Right kidney (tissue), 1 donor: ENCODE data around the gene GLRX3.

Experiments used
- DNase-seq: peaks from one replicate; pipeline ENCODE4 v3.0.0-alpha.2; 2016

The GLRX3 gene

DNA sequence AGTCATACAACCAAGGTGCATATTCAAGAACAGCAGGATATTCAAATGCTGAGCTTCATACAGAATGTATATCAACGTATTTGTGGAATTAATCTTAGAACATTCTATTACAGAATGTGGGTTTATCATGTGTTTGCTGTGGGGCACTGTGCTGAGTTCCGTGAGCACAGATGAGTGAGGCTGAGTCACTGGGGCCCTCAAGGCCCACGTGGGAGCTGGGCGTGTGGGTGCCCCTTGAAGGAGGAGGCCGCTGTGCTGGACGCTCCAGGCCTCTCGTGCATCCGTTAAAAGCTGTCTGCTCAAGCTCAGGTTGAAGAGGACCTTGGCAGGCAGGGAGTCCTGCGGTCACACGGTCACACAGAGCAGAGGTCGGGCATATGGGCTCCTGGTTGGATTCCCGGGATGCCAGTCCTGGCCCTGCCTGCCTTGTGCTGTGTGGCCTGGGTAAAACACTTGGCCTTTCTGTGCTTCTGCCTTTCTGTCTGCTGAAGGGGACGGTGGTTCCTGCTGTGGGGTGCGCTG lies 70.1 kb downstream of the GLRX3 start:
- DNase-seq: no peak

DNA sequence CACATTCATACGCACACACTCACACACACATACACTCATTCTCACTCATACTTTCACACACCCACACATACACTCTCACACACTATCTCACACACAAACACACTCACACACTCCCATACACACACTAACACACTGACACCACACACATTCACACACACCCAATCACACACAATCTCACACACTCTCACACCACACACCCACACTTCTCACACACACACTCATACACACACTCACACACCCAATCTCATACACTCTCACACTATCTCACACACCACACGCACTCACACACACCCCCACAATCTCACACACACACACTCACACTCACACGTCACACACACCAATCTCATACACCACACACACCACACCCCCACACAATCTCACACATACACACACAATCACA lies 71.0 kb downstream of the GLRX3 start:
- DNase-seq: no peak

DNA sequence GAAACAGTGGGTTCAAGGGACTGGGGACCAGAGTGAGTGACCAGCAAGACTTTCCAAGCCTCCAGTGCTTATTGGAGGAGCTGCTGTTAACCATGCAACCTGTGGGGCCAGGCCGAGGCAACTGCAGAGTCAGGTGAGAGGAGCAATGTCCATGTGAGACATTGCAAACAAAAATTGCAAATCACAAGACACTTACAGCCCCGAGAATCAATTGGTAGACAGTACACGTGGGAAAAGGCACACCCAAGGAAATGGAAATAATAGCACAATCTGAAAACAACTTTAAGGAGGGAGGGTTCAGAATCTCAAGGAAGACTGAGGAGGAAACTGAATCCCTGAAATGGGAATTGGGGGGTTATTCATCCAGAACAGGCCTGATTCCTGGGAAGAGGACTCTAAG lies 72.6 kb downstream of the GLRX3 start:
- DNase-seq: no peak

DNA sequence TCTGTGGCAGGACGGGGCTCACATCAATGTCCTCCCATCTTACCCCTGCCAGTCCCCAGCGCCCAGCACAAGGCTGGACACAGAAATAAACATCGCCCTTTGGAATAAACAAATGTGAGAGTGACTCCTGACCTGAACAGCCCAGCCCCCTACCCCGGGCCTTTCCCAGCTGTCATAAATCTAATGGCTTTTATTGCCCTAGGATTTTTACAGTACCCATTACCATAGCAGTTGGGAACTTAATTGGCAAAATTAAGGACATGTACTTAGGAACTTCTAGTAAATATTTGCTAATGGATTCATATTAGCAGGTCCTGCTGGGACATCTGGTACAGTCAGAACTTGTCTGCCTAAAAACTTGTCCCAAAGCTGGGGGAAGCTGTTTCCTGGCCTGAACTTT lies 76.6 kb downstream of the GLRX3 start:
- DNase-seq: no peak

DNA sequence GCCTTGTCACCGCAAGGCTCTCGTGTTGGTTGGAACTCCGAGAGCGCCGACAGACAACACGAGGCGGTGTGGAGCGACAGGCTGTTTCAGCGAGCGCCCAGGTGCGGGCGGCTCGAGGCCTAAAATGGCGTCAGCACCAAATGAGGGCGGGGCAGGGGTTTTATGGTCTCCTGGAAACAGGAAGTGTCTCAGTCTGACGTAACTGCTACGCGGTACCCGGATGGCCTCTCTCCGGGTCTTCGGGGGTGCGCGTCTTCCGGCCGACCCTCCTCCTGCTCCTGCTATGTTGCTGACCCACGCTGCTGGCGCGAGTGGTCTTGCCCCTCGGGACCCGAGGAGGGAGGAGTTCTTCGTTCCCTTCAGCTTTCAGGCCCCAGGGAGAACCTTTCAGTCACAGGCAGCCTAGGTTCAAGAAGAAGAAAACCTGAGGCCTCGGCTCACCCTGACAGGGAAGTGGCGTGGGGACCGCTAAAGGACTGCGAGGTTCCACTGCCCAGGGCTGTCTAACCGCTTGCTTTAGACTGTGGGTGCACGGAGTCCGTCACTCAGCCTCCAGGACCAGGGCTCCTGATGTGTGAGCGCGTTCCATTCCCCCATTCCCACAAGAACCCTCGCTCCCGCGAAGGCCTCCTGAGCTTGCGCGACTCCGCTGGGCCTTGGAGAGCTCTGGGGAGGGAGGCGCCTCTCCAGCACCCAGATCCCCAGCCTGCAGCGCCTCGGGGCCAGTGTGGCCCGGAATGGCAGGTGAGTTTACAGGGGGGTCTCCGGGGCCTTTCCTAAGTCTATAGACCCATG lies 77.3 kb downstream of the GLRX3 start:
- DNase-seq: no peak

DNA sequence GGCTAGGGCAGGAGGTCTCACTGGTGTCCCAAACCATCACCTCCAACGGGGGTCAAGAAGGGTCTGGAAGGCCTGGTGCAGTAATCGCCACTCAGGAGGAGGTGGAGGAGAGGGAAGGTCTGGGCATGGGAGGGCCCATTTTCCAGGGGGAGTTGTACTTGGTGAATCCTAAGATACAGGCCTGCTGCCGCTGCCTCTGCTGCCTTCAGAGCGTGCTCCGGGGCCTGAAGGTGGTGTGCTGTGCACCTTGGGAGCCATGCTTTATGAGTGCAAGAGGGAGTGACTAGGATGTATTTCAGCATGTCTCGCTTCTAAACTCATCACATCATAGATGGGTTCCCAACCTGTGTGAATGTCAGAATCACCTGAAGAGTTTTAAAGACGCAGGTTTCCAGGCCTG lies 78.2 kb downstream of the GLRX3 start:
- no peak for DNase-seq

DNA sequence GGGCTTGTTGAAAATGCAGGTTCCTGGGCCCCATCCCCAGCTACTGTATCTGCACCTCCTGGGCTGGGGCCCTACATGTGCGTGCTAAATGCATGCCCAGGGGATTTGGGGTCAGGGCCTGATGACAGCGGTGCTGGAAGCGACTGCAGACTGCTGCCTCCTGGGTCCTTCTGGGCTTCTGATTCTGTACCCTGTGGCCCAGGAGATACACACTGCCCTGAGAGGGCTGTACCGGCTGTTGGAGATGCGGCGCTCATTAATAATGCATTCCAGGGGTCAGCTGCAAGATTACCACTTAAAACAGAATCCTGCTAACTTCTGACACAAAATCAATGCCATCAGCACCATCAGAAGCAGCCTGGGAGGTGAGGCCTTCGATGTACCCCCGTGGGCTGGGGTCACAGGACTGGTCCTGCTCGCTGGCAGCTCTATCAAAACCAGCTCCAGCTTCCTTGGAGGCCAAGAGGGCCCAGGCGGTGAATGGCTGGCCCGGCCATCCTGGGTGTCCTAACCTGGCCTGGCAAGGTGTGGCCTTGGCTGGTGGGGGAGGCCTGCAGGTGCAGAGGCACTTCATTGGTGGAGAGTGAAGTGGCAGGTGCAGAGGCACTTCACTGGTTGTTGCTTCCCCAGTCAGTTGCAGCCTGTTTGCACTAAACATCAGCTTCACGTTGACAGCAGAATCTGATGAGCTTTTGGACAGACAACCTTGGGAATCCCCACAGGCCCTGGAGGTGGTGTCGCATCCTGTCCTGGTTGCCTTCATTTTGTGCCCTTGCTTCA lies 79.2 kb downstream of the GLRX3 start:
- no peak for DNase-seq

DNA sequence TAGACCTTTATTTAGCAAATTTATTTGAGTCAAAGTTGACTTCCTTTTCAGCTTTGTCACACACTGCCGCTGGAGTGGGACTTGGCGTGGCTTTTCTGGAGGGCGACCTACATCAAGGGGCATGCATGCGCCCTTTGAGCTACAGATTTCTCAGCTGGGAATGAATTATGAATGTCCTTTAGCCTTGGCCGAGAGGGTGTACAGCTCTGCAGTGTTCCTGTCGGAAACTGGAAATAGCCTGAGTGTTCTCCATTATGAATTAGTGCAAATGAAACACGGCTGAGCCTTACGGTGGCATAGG lies 79.7 kb downstream of the GLRX3 start:
- DNase-seq: no peak

DNA sequence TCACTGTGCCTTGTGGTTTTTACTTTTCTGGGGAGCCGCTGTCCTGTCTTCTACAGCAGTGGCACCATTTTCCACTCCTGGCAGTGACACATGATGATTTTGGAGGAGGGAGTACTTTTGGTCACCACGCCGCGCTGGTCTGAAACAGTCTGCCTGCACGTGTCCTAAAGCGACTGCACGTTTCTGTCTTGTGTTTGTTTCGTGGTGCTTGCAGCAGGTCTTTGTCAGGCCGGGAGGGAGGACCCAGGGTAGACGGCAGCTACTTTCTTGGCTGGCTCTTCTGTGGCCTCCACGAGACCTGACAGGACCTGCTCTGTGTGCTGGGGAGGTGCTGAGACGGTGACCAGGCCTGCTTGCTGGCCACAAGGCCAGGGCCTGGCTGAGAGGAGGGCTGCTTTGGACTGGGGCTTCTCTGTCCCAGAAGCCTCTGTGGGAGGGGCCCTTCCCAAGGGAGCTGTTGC lies 82.0 kb downstream of the GLRX3 start:
- DNase-seq: no peak

DNA sequence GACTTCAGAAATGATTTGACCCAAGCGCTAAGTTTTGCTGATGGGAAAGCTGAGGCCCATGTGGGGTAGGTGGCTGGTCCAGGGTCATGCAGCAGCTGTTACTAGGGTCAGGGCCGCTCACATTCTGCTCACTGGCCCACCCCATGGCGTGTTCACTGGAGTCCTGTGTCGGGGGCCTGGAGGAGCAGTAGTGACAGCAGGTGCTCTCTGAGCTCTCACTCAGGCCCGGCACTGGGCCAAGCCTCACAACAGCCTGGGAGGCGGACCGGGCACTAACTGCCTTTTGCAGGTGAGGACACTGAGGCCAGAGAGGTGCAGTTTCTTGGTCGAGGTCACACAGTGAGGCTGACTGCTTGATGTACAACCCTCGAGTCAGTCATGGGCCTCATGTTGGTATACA lies 82.7 kb downstream of the GLRX3 start:
- no peak for DNase-seq

DNA sequence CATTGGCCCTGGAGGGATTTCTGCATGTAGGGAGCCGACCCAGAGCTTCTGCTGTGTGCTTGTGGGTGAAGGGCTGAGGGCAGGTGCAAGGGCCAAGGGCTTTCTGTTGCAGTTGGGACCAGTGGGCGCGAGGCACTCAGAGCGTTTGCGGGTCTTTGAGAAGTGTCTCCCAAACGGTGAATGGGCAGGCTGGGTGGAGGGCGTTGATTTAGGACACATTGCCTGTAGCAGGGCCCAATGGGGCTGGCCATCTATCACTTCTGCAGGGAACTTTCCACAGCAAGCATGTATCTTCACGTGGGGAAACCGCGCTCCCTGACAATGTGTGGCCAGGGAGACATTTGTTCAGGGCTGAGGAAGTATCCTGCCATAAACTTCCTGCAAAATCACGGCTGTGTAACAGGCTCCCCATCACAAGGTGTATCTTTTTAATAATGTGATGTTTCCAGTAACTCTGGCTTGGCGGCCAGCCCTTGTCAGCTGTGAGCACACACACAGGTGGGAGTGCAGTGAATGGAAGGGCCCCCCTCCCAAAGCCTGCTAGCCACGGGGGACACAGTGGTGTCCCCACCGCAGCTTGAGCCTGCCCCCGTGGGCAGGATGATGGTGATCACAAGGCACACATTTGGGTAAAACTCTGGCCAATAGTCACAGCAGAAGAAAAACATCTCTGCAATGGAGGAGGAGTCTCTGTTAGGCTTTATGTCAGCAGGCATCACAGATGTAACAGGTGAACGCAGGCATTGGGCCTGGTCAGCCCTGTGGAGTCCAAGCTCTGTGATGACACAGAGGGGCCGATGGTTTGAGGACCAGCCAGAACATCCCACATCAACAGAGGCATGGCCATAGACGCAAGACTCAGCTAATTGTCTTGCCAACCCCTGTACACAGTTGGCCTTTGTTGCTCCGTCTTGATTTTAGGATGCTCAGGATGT lies 84.3 kb downstream of the GLRX3 start:
- no peak for DNase-seq

DNA sequence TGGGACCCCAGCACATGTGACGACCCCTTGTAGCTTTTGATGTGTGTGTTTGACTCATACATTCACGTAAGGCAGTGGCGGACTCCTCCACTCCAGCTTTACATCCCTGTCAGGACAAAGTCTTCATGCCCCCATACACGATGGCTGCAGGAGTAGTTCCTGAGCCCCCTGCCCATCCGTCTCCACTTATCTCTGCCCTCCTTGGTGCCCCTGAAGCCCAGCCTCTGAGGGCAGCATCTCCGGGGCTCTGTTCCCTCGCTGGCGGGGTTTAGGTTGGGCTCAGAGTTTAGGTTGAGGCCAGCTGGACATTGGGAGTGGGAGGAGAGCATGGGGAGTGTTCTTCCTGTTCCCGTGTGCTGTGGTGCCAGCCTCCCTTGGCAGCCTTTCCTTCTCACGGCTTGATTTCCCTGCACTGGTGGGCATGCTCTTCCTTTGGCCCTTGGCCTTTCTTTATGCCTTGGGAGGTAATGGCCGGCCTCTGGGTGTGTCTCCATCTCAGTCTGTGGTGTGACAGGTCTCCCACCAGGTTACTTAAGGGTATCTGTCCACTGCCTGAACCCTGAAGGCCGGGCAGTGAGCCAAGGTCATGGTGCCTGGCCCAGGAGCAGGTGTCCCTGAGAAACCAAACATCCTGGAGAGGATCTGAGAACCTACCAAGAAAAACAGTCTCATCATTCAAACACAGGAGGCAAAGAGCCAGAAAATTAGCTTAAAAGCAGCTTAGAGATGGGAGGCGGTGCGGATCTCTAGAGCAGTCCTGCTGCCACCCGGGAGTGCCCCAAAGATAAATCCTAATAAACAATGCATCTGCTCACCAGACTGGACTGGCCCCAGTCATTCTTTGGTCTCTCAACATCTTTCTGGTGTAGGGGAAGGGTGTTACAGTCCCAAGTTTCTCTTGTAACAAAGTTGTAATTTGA lies 85.5 kb downstream of the GLRX3 start:
- no peak for DNase-seq

DNA sequence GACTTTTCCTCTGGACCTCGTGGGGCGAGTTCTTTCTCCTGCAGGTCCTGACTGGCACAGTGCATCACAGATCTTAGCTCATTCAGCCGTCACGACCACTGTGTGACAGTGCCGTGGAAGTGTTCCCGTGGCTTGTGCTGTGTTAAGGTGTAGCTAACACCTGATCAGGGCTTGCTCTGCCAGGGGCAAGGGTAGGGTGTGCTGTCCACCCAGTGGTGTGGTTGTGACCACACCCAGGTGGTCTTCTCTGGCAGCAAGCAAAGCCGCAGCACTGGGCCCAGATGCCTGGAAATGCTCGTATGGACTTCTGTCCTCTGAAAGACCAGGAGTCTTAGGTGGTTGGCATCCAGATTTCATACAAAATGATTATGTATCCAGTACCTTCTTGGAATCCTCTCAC lies 86.2 kb downstream of the GLRX3 start:
- DNase-seq: no peak

DNA sequence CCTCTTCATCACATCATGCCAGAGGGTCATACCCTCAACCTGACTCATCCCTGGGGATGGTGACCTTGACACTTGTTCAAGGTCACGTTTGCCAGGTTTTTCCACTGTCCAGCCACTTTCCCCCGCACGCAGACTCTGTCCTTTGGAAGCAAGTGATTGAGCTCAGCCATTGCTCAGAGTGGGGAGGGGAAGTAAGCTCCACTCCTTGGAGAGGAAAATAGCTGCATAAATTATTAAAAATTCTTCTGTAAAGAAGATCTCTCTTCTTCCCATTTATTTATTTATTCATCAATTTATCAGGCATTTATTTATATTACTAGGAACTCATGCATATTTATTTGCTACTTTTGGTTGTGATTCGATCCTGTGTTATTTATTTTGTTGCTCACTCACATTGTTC lies 88.0 kb downstream of the GLRX3 start:
- no peak for DNase-seq

DNA sequence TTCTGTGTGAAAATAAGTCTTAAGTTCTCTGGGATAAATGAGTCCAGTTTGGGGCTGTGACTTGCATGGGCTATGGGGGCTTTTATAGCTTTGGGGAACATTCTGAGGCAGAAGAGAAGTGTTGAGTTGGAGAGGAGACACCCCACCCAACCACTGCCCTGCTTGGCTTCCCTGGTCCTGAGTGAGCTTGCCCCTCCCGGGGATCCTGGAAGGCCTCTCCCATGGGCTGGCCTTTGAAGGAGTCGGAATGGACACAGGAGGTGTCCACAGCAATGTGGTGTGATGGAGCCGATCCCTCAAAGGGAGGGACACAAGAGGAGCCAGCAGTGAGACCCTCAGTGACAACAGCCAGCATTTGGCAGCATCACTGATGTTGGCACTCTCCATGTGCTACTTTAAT lies 89.8 kb downstream of the GLRX3 start:
- DNase-seq: no peak

DNA sequence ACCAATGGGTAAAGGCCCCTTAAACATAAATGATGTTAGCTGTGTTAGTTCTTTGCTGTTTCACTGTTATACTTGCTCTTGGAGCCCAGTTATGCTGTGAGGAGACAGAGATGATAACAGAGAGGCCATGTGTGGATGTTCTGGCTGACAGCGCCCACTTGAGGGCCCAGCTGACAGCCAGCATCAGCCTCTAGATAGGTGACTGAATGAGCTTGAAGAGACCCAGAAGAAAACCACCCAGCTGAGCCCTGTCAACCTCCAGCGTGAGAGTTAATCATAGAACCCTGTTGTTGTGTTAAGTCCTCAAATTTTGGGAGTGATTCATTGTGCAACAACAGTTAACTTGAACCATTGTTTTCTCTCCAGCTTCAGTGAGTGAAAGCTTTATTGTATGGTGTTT lies 91.7 kb downstream of the GLRX3 start:
- DNase-seq: no peak
